Activated CD8-positive, alpha-beta memory T cell treated with anti-CD3 and anti-CD28 coated beads, Interleukin-2, amount 10 ng/mL, durations not matched to agents 7 days and 5 days (primary cell): Measurements from ENCODE around the gene SRGN. TPM values are rescaled to one million over a fixed set of nuclear protein-coding genes. Genes with fewer than 3 reads are reported as not detected.
"Not testable (repeated sequence)": the region's sequence is repeated elsewhere in the genome, so short reads cannot be mapped to it uniquely, and the experiment has no call there.

Experiments
- ATAC-seq: fragments of 150-1000 bp; cut with Tn5 transposase; one replicate; pipeline ENCODE4 v1.10.0; 2021; ENCODE audit warnings: moderate library complexity
- CTCF ChIA-PET: fragments of 350-600 bp; sonication (Branson Sonifier 250); formaldehyde crosslinking; loops from one replicate; lab custom pipeline; 2021; ENCODE audit warnings: antibody characterized with exemption; lab: Charles Lee
- DNase-seq: peaks from one replicate; pipeline ENCODE4 v3.0.0-alpha.2; 2020
- H3K27ac Mint-ChIP-seq: one replicate; pipeline ENCODE4 v1.8.0; 2021; ENCODE audit warnings: mild to moderate bottlenecking, mixed read lengths
- H3K27me3 Mint-ChIP-seq: one replicate; pipeline ENCODE4 v1.8.0; 2021; ENCODE audit warnings: mixed read lengths
- H3K36me3 Mint-ChIP-seq: one replicate; pipeline ENCODE4 v1.8.0; 2021; ENCODE audit warnings: mild to moderate bottlenecking, mixed read lengths
- H3K4me1 Mint-ChIP-seq: one replicate; pipeline ENCODE4 v1.8.0; 2021; ENCODE audit warnings: mixed read lengths
- H3K4me3 Mint-ChIP-seq: one replicate; pipeline ENCODE4 v1.8.0; 2021; ENCODE audit warnings: mild to moderate bottlenecking, moderate library complexity, mixed read lengths
- H3K9me3 Mint-ChIP-seq: one replicate; pipeline ENCODE4 v1.8.0; 2022; ENCODE audit warnings: low read depth, mixed read lengths
- total RNA-seq, 2 experiments: library from RNA; stranded (reverse); gene quantifications; one replicate each; pipeline ENCODE4 v1.2.3, GENCODE V29; 2021

SRGN gene
- 100 to 1,000 TPM; 366 to 616 TPM for total RNA-seq

DNA sequence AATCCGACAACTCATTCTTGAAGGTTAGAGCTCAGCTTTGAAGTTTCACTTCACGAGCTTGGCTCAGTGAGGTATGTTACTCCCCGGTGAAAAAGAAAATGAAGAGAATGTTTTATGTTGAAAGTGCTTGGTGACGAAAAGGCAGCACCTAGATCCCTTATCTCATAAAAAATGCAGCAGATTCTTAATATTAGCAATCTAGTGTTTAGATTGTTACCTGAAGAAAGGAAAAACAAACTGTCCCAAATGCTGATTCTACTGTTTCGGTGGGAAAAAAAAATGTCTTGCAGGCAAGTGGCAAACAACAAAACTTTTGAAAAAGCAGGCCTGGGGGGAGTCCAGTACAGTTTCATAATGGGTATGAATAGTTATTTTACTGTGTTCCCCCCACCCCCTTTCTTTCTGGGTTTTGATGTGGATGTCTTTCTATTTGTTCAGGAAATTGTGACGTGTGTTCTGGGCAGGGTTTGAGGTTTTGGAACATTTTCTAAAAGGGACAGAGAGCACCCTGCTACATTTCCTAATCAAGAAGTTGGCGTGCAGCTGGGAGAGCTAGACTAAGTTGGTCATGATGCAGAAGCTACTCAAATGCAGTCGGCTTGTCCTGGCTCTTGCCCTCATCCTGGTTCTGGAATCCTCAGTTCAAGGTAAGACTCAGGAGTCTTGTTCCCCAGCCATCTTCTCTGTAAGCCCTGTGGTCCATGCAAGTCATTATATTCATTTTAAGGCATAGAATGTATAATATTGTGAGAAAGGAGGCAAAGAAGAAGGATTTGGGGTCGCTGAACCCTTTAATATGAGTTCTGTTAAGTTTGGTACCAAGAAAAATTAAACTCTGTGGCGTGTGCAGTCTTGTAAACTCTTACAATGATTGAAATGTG is at the start of gene SRGN:
SRGN (plus strand) TSS at position 514 of the 881 bp plus-strand sequence; CDS start at position 569, 55 bp downstream.
- Mint-ChIP-seq H3K4me3 (peak within 1 kb of the TSS; percentile 88), H3K27ac (peak within 1 kb of the TSS; percentile 99), H3K27me3 (no peaks in the 10 kb centered on the region), H3K9me3 (no peaks in the 10 kb centered on the region), H3K36me3 (peaks cover 35% of the 10 kb centered on the region), H3K4me1 (peaks cover 52% of the 10 kb centered on the region)
- DNase-seq (peak; percentile 92), ATAC-seq (peak; percentile 54)
- CTCF ChIA-PET = interaction anchor here (0.7 to 2.3 kb wide), 8 partner anchors 20 to 99 kb away, joined by 3 to 13 read pairs (median 5); partner anchors contain the start of gene KIFBP

DNA sequence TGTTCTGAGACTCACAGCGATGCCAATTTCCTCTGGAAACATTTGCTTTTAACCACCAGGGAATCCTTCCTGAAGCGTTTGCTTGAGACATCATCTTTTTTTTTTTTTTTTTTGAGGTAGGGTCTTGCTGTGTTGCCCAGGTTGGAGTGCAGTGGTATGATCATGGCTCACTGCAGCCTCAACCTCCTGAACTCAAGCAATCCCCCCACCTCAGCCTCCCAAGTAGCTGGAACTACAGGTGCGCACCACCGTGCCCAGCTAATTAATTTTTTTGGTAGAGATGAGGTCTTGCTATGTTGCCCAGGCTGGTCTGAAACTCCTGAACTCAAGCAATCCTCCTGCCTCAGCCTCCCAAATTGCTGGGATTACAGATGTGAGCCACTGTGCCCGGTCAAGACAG is 47.0 kb upstream of the SRGN start:
- not testable (repeated sequence) for H3K27ac Mint-ChIP-seq, H3K9me3 Mint-ChIP-seq, DNase-seq, H3K27me3 Mint-ChIP-seq, H3K4me3 Mint-ChIP-seq, H3K36me3 Mint-ChIP-seq, ATAC-seq
- CTCF ChIA-PET = interaction anchor here (0.6 to 1.3 kb wide), 4 partner anchors 11 to 121 kb away, joined by 3 read pairs; no protein-coding TSS in a partner anchor
- H3K4me1 Mint-ChIP-seq = peaks cover 24% of the 10 kb centered on the region

- ATAC-seq (no peak), DNase-seq (no peak)
- Mint-ChIP-seq H3K27me3 (no peaks in the 10 kb centered on the region), H3K36me3 (no peaks in the 10 kb centered on the region), H3K4me1 (peaks cover 39% of the 10 kb centered on the region), H3K9me3 (no peaks in the 10 kb centered on the region), H3K27ac (no peak overlapping the region), H3K4me3 (no peak overlapping the region)
- CTCF ChIA-PET = interaction anchor here (1.0 kb wide), 2 partner anchors 9 to 52 kb away, joined by 3 to 5 read pairs; no protein-coding TSS in a partner anchor
Measured at GRCh38 chr10:69042417-69042816, 45.5 kb upstream of the SRGN start.

GRCh38 chr10:69042838-69043237 is 45.1 kb upstream of the SRGN start:
- Mint-ChIP-seq H3K4me3 (no peak overlapping the region), H3K4me1 (peaks cover 42% of the 10 kb centered on the region), H3K9me3 (no peaks in the 10 kb centered on the region), H3K36me3 (no peaks in the 10 kb centered on the region), H3K27me3 (no peaks in the 10 kb centered on the region), H3K27ac (no peak overlapping the region)
- CTCF ChIA-PET = interaction anchor here (1.0 to 4.3 kb wide), 4 partner anchors 13 to 52 kb away, joined by 3 to 24 read pairs (median 18); no protein-coding TSS in a partner anchor
- ATAC-seq (no peak), DNase-seq (no peak)

DNA sequence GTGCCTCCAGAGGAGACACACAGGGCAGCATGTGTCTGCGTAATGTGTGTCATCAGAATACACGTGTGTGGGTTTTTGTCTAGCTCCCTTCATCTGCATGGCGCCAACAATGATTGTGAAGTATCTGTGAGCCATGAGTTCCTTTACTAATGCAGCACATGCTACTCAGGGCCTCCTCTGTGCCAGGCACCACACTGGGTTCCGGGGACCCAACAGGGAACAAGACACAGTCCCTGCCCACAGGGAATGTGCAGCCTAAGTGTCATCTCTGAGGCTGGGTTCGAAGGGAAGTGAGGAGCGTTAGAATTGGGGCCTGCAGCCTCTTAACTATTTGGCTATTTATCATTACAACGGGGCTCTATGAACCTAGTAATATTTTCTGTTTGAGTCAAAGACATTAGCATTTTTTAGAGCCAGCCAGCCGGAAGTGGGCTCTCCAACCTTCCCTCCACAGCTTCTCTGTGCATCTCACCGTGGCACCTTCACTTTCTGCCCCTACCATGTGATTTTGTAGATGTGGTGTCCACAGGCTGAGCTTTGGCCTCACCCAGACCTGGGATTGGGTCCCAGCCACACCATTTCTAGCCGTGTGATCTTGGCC is 43.9 kb upstream of the SRGN start:
- Mint-ChIP-seq H3K4me3 (peak overlapping the region; percentile 11), H3K27ac (peak overlapping the region; percentile 98), H3K36me3 (no peaks in the 10 kb centered on the region), H3K9me3 (no peaks in the 10 kb centered on the region), H3K4me1 (peaks cover 50% of the 10 kb centered on the region), H3K27me3 (no peaks in the 10 kb centered on the region)
- CTCF ChIA-PET = interaction anchor here (0.7 to 4.3 kb wide), 11 partner anchors 9 to 51 kb away, joined by 3 to 24 read pairs (median 8); partner anchors contain the start of gene SRGN
- ATAC-seq (peak; percentile 59), DNase-seq (peak; percentile 87)

DNA sequence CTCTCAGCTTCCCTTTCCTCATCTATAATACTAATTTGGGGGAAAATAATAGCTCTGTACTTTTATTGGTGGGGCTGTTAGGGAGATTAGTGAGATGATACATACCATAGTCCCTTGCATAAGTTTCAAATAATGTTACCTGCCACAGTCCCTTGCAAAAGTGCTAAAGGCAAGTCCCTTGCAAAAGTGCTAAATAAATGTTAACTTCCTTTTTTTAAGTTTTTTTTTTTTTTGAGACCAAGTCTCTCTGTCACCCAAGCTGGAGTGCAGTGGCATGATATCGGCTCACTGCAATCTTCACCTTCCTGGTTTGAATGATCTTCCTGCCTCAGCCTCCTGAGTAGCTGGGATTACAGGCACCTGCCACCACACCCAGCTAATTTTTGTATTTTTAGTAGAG is 43.4 kb upstream of the SRGN start:
- CTCF ChIA-PET = interaction anchor here (0.7 to 4.3 kb wide), 13 partner anchors 9 to 52 kb away, joined by 3 to 24 read pairs (median 7); partner anchors contain the start of gene SRGN
- H3K27me3 Mint-ChIP-seq = no peaks in the 10 kb centered on the region
- H3K36me3 Mint-ChIP-seq = no peaks in the 10 kb centered on the region
- H3K4me3 Mint-ChIP-seq = peak overlapping the region; percentile 58
- no peaks in the 10 kb centered on the region for H3K9me3 Mint-ChIP-seq
- H3K27ac Mint-ChIP-seq = peak overlapping the region; percentile 98
- ATAC-seq (no peak), DNase-seq (no peak)
- peaks cover 53% of the 10 kb centered on the region for H3K4me1 Mint-ChIP-seq

- no peaks in the 10 kb centered on the region for H3K9me3 Mint-ChIP-seq
- peak; percentile 68 for DNase-seq
- peak overlapping the region; percentile 58 for H3K4me3 Mint-ChIP-seq
- H3K27me3 Mint-ChIP-seq = no peaks in the 10 kb centered on the region
- peak; percentile 76 for ATAC-seq
- H3K27ac Mint-ChIP-seq = peak overlapping the region; percentile 98
- CTCF ChIA-PET = interaction anchor here (0.6 to 4.3 kb wide), 13 partner anchors 8 to 496 kb away, joined by 3 to 24 read pairs (median 7); partner anchors contain the start of gene SRGN
- H3K4me1 Mint-ChIP-seq = peaks cover 57% of the 10 kb centered on the region
- H3K36me3 Mint-ChIP-seq = no peaks in the 10 kb centered on the region
Measured at GRCh38 chr10:69045441-69046300, 42.2 kb upstream of the SRGN start.

DNA sequence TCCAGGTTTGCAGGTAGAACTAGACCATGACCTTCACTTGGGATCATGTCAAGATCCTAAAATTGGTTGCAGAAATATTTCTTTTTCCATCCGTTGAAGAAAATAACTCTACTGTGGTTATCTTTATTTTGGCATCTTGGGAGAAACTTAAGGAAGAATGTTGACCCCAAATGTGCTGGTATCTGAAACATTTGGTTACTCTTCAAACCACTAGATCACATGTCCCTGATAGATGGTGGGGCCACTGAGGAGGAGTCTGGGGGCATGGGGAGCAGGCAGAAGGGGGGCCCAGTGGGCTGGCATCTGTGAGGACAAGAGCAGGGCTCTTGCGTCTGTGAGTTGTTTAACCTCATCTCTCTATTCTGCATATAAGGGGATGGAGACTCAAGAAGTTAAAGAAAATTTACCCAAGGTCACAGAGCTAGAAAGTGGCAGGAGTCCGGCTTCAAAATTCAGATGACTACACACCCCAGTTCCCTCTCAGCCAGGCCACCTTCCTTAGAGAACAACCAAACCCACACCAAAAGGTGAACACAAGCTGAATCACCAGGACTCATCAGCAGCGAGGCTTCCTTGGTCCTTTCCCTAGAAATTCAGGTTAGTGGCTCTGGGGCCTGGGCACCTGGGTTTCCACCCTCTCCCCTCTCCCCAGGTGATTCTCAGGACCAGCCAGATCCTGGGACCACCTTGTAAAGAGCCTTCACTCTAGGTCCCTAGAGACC is 40.6 kb upstream of the SRGN start:
- ATAC-seq = no peak
- Mint-ChIP-seq H3K36me3 (no peaks in the 10 kb centered on the region), H3K4me3 (no peak overlapping the region), H3K27ac (peak overlapping the region; percentile 58), H3K9me3 (no peaks in the 10 kb centered on the region), H3K4me1 (peaks cover 71% of the 10 kb centered on the region), H3K27me3 (no peaks in the 10 kb centered on the region)
- DNase-seq = no peak
- CTCF ChIA-PET = interaction anchor here (1.0 to 4.3 kb wide), 2 partner anchors 9 to 46 kb away, joined by 5 to 24 read pairs; no protein-coding TSS in a partner anchor

DNA sequence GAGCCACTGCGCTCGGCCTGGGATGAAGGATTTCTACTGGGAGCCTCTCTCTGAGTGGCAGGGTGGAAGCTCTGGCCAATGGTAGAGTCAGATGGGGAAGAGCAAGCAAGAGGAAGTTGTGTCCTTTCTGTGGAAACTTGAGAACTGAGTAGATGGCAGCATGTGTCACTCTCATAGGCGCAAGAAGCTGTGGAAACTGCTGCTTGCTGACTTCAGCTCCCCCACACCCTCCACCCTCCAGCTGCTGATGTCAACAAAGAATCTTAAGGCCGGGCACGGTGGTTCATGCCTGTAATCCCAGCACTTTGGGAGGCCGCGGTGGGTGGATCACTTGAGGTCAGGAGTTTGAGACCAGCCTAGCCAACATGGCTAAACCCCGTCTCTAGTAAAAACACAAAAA is 39.8 kb upstream of the SRGN start:
- Mint-ChIP-seq H3K4me3 (no peak overlapping the region), H3K36me3 (no peaks in the 10 kb centered on the region), H3K27ac (peak overlapping the region; percentile 50), H3K9me3 (no peaks in the 10 kb centered on the region), H3K27me3 (no peaks in the 10 kb centered on the region), H3K4me1 (peaks cover 79% of the 10 kb centered on the region)
- ATAC-seq (peak; percentile 7), DNase-seq (peak; percentile 59)
- CTCF ChIA-PET = interaction anchor here (1.0 to 1.5 kb wide), 3 partner anchors 35 to 181 kb away, joined by 3 read pairs; no protein-coding TSS in a partner anchor

DNA sequence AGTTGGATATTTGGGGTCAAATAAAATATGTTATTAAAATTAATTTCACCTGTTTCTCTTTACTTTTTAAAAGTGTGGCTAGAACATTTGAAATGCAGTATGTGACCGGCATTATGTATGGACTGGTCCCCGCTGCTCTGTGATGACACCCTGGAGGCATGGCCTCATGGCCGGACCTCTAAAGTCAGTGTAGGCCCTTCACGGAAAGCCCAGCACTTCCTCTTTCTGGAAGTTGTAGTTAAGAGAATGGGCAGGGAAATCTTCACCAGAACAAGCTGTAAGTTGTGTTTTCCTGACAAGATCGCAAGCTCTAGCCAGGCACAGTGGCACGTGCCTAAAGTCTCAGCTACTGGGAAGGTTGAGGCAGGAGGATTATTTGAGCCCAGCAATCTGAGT is 38.3 kb upstream of the SRGN start:
- Mint-ChIP-seq H3K27me3 (no peaks in the 10 kb centered on the region), H3K4me1 (peaks cover 77% of the 10 kb centered on the region), H3K36me3 (no peaks in the 10 kb centered on the region), H3K9me3 (no peaks in the 10 kb centered on the region), H3K4me3 (no peak overlapping the region), H3K27ac (no peak overlapping the region)
- DNase-seq = no peak
- no peak for ATAC-seq
- CTCF ChIA-PET = interaction anchor here (1.5 kb wide), 2 partner anchors 16 to 179 kb away, joined by 3 to 5 read pairs; no protein-coding TSS in a partner anchor

GRCh38 chr10:69051303-69051702 is 36.6 kb upstream of the SRGN start:
- H3K27me3 Mint-ChIP-seq = no peaks in the 10 kb centered on the region
- CTCF ChIA-PET = interaction anchor here (0.6 to 1.4 kb wide), 5 partner anchors 10 to 45 kb away, joined by 3 to 5 read pairs (median 3); no protein-coding TSS in a partner anchor
- no peak overlapping the region for H3K4me3 Mint-ChIP-seq
- H3K27ac Mint-ChIP-seq = peak overlapping the region; percentile 77
- DNase-seq (peak; percentile 84), ATAC-seq (peak; percentile 74)
- H3K36me3 Mint-ChIP-seq = no peaks in the 10 kb centered on the region
- peaks cover 75% of the 10 kb centered on the region for H3K4me1 Mint-ChIP-seq
- no peaks in the 10 kb centered on the region for H3K9me3 Mint-ChIP-seq
